Measurements from ENCODE around the gene KLHL35.

The KLHL35 gene

DNA sequence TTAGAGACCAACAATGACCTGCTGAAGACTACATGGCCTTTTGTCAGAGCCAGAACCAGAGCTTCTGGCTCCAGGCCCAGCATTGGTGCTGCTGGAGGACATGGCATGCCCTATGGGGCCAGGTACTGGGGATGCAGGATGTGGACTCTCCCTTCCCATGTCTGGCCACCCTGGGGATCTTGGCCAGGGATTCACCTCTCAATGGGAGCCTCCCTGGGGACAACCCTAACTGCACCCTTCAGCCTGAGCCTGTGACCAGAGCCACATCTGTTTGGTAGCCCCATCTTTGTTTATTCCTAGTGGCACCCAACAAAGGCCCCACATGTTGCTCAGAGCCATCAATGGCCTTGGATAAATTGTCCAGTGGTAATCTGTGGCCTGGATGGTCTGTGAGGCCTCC lies 5.8 kb downstream of the KLHL35 start:
- Histone ChIP-seq H3K4me2 (ENCODE audit: low read length, poor library complexity, severe bottlenecking) (no peak overlapping the region), H2BK12ac (ENCODE audit: low read length in 2 of 2) (no peak overlapping the region), H3K9me3 (ENCODE audit: control insufficient read depth, low read length) (peaks cover 4% of the 10 kb centered on the region), H4K8ac (ENCODE audit: low read length) (no peak overlapping the region), H3K14ac (ENCODE audit: low read length in 2 of 2) (no peak overlapping the region), H3K23ac (ENCODE audit: low read length in 2 of 2) (no peak overlapping the region), H3K9ac (ENCODE audit: low read length) (no peak overlapping the region), H3K36me3 (ENCODE audit: control insufficient read depth in 1 of 2, insufficient read depth in 2 of 2, low read depth in 1 of 2, low read length in 2 of 2) (peaks cover 22 to 23% of the 10 kb centered on the region in 2 experiments), H3K18ac (ENCODE audit: low read depth in 1 of 2, low read length in 2 of 2) (no peak overlapping the region), H3K27me3 (ENCODE audit: control insufficient read depth in 1 of 2, insufficient read depth in 1 of 2, low read length in 2 of 2) (peaks cover 30 to 33% of the 10 kb centered on the region in 2 experiments), H2BK5ac (ENCODE audit: low read depth, low read length, poor library complexity, severe bottlenecking) (no peak overlapping the region), H4K91ac (ENCODE audit: low read length) (no peak overlapping the region), H2BK120ac (ENCODE audit: low read depth, low read length) (no peak overlapping the region), H3K4ac (ENCODE audit: low read depth in 1 of 2, low read length in 2 of 2) (no peak overlapping the region), H3K27ac (ENCODE audit: low read length, poor library complexity, severe bottlenecking) (no peak overlapping the region), H2AK5ac (ENCODE audit: low read length, severe bottlenecking) (no peak overlapping the region), H3K4me3 (ENCODE audit: insufficient read depth in 1 of 2, low read depth in 1 of 2, low read length in 2 of 2) (no peak overlapping the region), H2AFZ (ENCODE audit: low read depth, low read length) (no peak overlapping the region), H3K4me1 (ENCODE audit: control insufficient read depth, insufficient read depth, low read depth, low read length) (peaks cover 15% of the 10 kb centered on the region), H3K79me1 (replicated peaks; ENCODE audit: low read length, poor library complexity, severe bottlenecking) (no peaks in the 10 kb centered on the region), H2BK15ac (ENCODE audit: low read depth, poor library complexity, severe bottlenecking) (no peak overlapping the region)
- DNase-seq: no peak

- WGBS: 96% methylated on average over 5 of the region's 5 CpGs
- H3K4ac ChIP-seq (ENCODE audit: low read depth in 1 of 2, low read length in 2 of 2): no peak overlapping the region
- H3K27me3 ChIP-seq (ENCODE audit: control insufficient read depth in 1 of 2, insufficient read depth in 1 of 2, low read length in 2 of 2): peaks cover 25 to 28% of the 10 kb centered on the region in 2 experiments
- no peak overlapping the region for H2AFZ ChIP-seq (ENCODE audit: low read depth, low read length)
- no peak overlapping the region for H3K14ac ChIP-seq (ENCODE audit: low read length in 2 of 2)
- H2BK5ac ChIP-seq (ENCODE audit: low read depth, low read length, poor library complexity, severe bottlenecking): no peak overlapping the region
- H3K4me2 ChIP-seq (ENCODE audit: low read length, poor library complexity, severe bottlenecking): no peak overlapping the region
- H3K9me3 ChIP-seq (ENCODE audit: control insufficient read depth, low read length): peaks cover 4% of the 10 kb centered on the region
- H2BK120ac ChIP-seq (ENCODE audit: low read depth, low read length): no peak overlapping the region
- no peak overlapping the region for H2BK15ac ChIP-seq (ENCODE audit: low read depth, poor library complexity, severe bottlenecking)
- no peak overlapping the region for H3K27ac ChIP-seq (ENCODE audit: low read length, poor library complexity, severe bottlenecking)
- no peak overlapping the region for H2AK5ac ChIP-seq (ENCODE audit: low read length, severe bottlenecking)
- H3K18ac ChIP-seq (ENCODE audit: low read depth in 1 of 2, low read length in 2 of 2): no peak overlapping the region
- H4K8ac ChIP-seq (ENCODE audit: low read length): no peak overlapping the region
- H3K4me3 ChIP-seq (ENCODE audit: insufficient read depth in 1 of 2, low read depth in 1 of 2, low read length in 2 of 2): no peak overlapping the region
- H3K23ac ChIP-seq (ENCODE audit: low read length in 2 of 2): no peak overlapping the region
- no peak overlapping the region for H4K91ac ChIP-seq (ENCODE audit: low read length)
- H3K36me3 ChIP-seq (ENCODE audit: control insufficient read depth in 1 of 2, insufficient read depth in 2 of 2, low read depth in 1 of 2, low read length in 2 of 2): peaks cover 23 to 27% of the 10 kb centered on the region in 2 experiments
- H3K4me1 ChIP-seq (ENCODE audit: control insufficient read depth, insufficient read depth, low read depth, low read length): peaks cover 15% of the 10 kb centered on the region
- H3K9ac ChIP-seq (ENCODE audit: low read length): no peak overlapping the region
- no peak for DNase-seq
- no peaks in the 10 kb centered on the region for H3K79me1 ChIP-seq (replicated peaks; ENCODE audit: low read length, poor library complexity, severe bottlenecking)
- no peak overlapping the region for H2BK12ac ChIP-seq (ENCODE audit: low read length in 2 of 2)
Observed at GRCh38 chr11:75426720-75427086, 6.3 kb downstream of the KLHL35 start.

DNA sequence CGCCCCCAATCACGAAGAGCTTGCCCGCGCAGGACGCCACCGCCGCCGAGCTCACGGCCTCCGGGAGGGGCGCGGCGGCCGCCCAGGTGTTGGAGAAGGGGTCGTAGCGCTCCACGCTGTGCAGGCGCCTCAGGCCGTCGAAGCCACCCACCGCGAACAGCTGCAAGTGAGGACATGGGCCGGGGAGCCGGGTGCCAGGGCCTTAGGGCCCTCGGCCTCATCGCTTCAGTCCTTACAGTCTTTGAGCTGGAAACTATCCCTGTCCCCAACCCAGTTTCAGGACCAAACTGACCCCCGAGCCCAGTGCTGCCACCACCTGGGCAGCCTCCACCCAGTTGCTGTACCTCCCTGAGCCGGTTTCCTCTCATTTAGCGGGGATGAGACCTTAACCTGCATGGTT lies 7.6 kb downstream of the KLHL35 start:
- Histone ChIP-seq H2AFZ (ENCODE audit: low read depth, low read length) (no peak overlapping the region), H3K4me2 (ENCODE audit: low read length, poor library complexity, severe bottlenecking) (no peak overlapping the region), H2BK120ac (ENCODE audit: low read depth, low read length) (no peak overlapping the region), H3K18ac (ENCODE audit: low read depth in 1 of 2, low read length in 2 of 2) (no peak overlapping the region), H2BK5ac (ENCODE audit: low read depth, low read length, poor library complexity, severe bottlenecking) (no peak overlapping the region), H2BK15ac (ENCODE audit: low read depth, poor library complexity, severe bottlenecking) (no peak overlapping the region), H2AK5ac (ENCODE audit: low read length, severe bottlenecking) (no peak overlapping the region), H3K4me1 (ENCODE audit: control insufficient read depth, insufficient read depth, low read depth, low read length) (peaks cover 12% of the 10 kb centered on the region), H3K4me3 (ENCODE audit: insufficient read depth in 1 of 2, low read depth in 1 of 2, low read length in 2 of 2) (no peak overlapping the region), H3K9ac (ENCODE audit: low read length) (no peak overlapping the region), H3K4ac (ENCODE audit: low read depth in 1 of 2, low read length in 2 of 2) (peak overlapping the region in 1 of 2 experiments; percentile 15), H2BK12ac (ENCODE audit: low read length in 2 of 2) (peak overlapping the region in 1 of 2 experiments; percentile 38), H3K23ac (ENCODE audit: low read length in 2 of 2) (no peak overlapping the region), H3K14ac (ENCODE audit: low read length in 2 of 2) (no peak overlapping the region), H4K91ac (ENCODE audit: low read length) (peak overlapping the region; percentile 53), H4K8ac (ENCODE audit: low read length) (no peak overlapping the region), H3K27ac (ENCODE audit: low read length, poor library complexity, severe bottlenecking) (no peak overlapping the region), H3K9me3 (ENCODE audit: control insufficient read depth, low read length) (peaks cover 4% of the 10 kb centered on the region), H3K27me3 (ENCODE audit: control insufficient read depth in 1 of 2, insufficient read depth in 1 of 2, low read length in 2 of 2) (peaks cover 12 to 15% of the 10 kb centered on the region in 2 experiments), H3K79me1 (replicated peaks; ENCODE audit: low read length, poor library complexity, severe bottlenecking) (peaks cover 9% of the 10 kb centered on the region), H3K36me3 (ENCODE audit: control insufficient read depth in 1 of 2, insufficient read depth in 2 of 2, low read depth in 1 of 2, low read length in 2 of 2) (peaks cover 27 to 35% of the 10 kb centered on the region in 2 experiments)
- no peak for DNase-seq
- 56% methylated on average over 28 of the region's 29 CpGs for WGBS

DNA sequence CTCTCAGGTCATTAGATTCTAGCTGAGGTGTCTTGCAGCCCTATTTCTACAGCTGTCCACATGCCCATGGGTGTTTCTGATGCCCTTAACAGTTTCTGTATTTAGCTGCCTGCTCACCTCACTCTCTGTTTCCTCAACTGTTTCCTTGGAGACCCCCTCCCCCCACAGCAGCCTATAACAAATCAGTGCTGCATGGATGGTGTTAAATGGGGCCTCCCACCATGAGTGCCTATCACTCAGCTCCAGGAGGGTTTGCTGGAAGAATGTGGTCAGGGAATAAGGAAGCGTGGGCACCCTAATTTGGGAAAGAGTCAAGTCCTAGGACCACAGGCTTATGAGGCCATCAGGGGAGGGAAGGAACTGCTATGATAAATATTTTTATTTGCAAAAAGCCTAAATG lies 8.6 kb downstream of the KLHL35 start:
- Histone ChIP-seq H2AK5ac (ENCODE audit: low read length, severe bottlenecking) (no peak overlapping the region), H2BK12ac (ENCODE audit: low read length in 2 of 2) (no peak overlapping the region), H3K4me3 (ENCODE audit: insufficient read depth in 1 of 2, low read depth in 1 of 2, low read length in 2 of 2) (no peak overlapping the region), H3K36me3 (ENCODE audit: control insufficient read depth in 1 of 2, insufficient read depth in 2 of 2, low read depth in 1 of 2, low read length in 2 of 2) (peaks cover 31 to 42% of the 10 kb centered on the region in 2 experiments), H3K4me2 (ENCODE audit: low read length, poor library complexity, severe bottlenecking) (no peak overlapping the region), H2BK120ac (ENCODE audit: low read depth, low read length) (no peak overlapping the region), H2BK15ac (ENCODE audit: low read depth, poor library complexity, severe bottlenecking) (no peak overlapping the region), H3K4me1 (ENCODE audit: control insufficient read depth, insufficient read depth, low read depth, low read length) (peaks cover 3% of the 10 kb centered on the region), H3K23ac (ENCODE audit: low read length in 2 of 2) (no peak overlapping the region), H3K27ac (ENCODE audit: low read length, poor library complexity, severe bottlenecking) (no peak overlapping the region), H4K8ac (ENCODE audit: low read length) (no peak overlapping the region), H3K27me3 (ENCODE audit: control insufficient read depth in 1 of 2, insufficient read depth in 1 of 2, low read length in 2 of 2) (peaks cover 7 to 13% of the 10 kb centered on the region in 2 experiments), H3K9me3 (ENCODE audit: control insufficient read depth, low read length) (peaks cover 2% of the 10 kb centered on the region), H3K4ac (ENCODE audit: low read depth in 1 of 2, low read length in 2 of 2) (no peak overlapping the region), H4K91ac (ENCODE audit: low read length) (no peak overlapping the region), H2AFZ (ENCODE audit: low read depth, low read length) (no peak overlapping the region), H3K14ac (ENCODE audit: low read length in 2 of 2) (no peak overlapping the region), H2BK5ac (ENCODE audit: low read depth, low read length, poor library complexity, severe bottlenecking) (no peak overlapping the region), H3K9ac (ENCODE audit: low read length) (no peak overlapping the region), H3K79me1 (replicated peaks; ENCODE audit: low read length, poor library complexity, severe bottlenecking) (peaks cover 15% of the 10 kb centered on the region), H3K18ac (ENCODE audit: low read depth in 1 of 2, low read length in 2 of 2) (no peak overlapping the region)
- DNase-seq: no peak
- 100% methylated on average over 1 of the region's 1 CpG for WGBS

Data from mesenchymal stem cell (in vitro differentiated cells and primary cell).